Uterus (tissue), 4 donors: ENCODE results near the gene RASL10B. TPM values are rescaled to one million over a fixed set of nuclear protein-coding genes. Genes with fewer than 3 reads are reported as not detected.

Experiments used
- DNase-seq, 2 donors: peaks; one replicate each; pipeline ENCODE4 v3.0.0-alpha.2; 2019 to 2020
- H3K27ac ChIP-seq, 2 donors: fragments of 200-600 bp; sonication (generic); 1 replicate in 1 of 2; 2 replicates in 1 of 2; pipeline ENCODE4 v1.5.1; 2016 to 2018
- H3K27me3 ChIP-seq, 2 donors: fragments of 200-600 bp; sonication (generic); one replicate each; pipeline ENCODE4 v1.5.1; 2018 to 2019; ENCODE audit warnings: control low read depth in 1 of 2
- H3K36me3 ChIP-seq, 2 donors: fragments of 200-600 bp; sonication (generic); one replicate each; pipeline ENCODE4 v1.5.1; 2019; ENCODE audit warnings: control low read depth in 1 of 2
- H3K4me1 ChIP-seq, 2 donors: fragments of 200-600 bp; sonication (generic); one replicate each; pipeline ENCODE4 v1.5.1; 2018 to 2019; ENCODE audit warnings: control low read depth in 1 of 2
- H3K4me3 ChIP-seq, 2 donors: fragments of 200-600 bp; sonication (generic); 1 replicate in 1 of 2; 2 replicates in 1 of 2; pipeline ENCODE4 v1.5.1; 2018 to 2019; ENCODE audit warnings: mild to moderate bottlenecking in 1 of 2
- H3K9me3 ChIP-seq, 2 donors: fragments of 200-600 bp; sonication (generic); one replicate each; pipeline ENCODE4 v1.5.1; 2019; ENCODE audit warnings: control low read depth in 1 of 2
- POLR2A ChIP-seq, 2 donors: fragments of 450-650 bp; IDR thresholded peaks; one replicate each; pipeline ENCODE4 v1.6.1; 2016; ENCODE audit warnings: antibody characterized with exemption in 2 of 2, mild to moderate bottlenecking in 1 of 2, moderate library complexity in 1 of 2
- intact Hi-C: fragments of 100-400 bp; cut with DNase I; formaldehyde crosslinking; loops from one replicate; pipeline ENCODE4 v1.15.1; 2023; ENCODE audit warnings: low total_unique reads
- total RNA-seq, 4 donors: library from RNA; depleted of rRNA in 3 of 4; stranded (reverse); fragments of >200 nt in 3 of 4; gene quantifications; one replicate each; pipeline versions ENCODE4 v1.1.0 to v1.2.4, GENCODE V29; 2014 to 2023
- TF ChIP-seq, protein P1 (sequence below), 4 experiments: fragments of 200-600 bp in 2 of 4; fragments of 450-650 bp in 2 of 4; sonication (generic) in 2 of 4; IDR thresholded peaks; one replicate each; pipeline ENCODE4 v1.5.1; 2016 to 2019; ENCODE audit warnings: antibody characterized with exemption in 4 of 4, mild to moderate bottlenecking in 2 of 4, moderate library complexity in 1 of 4
- donor health status: DM: yes; HTN: yes; CAD: no.

The RASL10B gene
- total RNA-seq, 4 donors from 2014 or later, result 0.77 to 5.6 (median 3.3) TPM

DNA sequence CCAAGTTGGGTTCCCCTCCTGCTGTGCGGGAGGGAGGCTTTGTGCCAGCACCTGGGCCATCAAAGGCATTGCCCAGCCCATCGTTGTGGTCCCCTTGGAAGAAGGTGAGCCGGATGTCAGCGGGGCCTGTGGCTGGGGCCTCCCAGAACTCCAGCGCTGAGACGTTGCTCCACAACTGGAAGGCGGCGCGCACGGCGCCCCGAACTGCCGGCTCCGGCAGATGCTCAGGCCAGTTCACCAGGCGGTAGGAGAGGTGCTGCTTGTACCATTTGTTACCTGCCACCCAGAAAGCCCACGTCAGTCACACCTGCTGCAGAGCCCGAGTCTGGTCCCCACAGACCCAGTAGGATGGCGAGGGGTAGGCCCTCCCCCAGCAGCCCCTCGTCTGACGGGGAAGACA lies 41.7 kb downstream of the RASL10B start:
- no peaks in the 10 kb centered on the region for H3K27me3 ChIP-seq
- H3K4me1 ChIP-seq, result peaks cover 0 to 4% of the 10 kb centered on the region in 2 donors
- H3K36me3 ChIP-seq, result no peaks in the 10 kb centered on the region
- no peak overlapping the region for H3K4me3 ChIP-seq
- no peak for DNase-seq
- TF ChIP-seq POLR2A (IDR thresholded peaks at IDR 0.05), result no peak
- TF ChIP-seq, protein P1, sequence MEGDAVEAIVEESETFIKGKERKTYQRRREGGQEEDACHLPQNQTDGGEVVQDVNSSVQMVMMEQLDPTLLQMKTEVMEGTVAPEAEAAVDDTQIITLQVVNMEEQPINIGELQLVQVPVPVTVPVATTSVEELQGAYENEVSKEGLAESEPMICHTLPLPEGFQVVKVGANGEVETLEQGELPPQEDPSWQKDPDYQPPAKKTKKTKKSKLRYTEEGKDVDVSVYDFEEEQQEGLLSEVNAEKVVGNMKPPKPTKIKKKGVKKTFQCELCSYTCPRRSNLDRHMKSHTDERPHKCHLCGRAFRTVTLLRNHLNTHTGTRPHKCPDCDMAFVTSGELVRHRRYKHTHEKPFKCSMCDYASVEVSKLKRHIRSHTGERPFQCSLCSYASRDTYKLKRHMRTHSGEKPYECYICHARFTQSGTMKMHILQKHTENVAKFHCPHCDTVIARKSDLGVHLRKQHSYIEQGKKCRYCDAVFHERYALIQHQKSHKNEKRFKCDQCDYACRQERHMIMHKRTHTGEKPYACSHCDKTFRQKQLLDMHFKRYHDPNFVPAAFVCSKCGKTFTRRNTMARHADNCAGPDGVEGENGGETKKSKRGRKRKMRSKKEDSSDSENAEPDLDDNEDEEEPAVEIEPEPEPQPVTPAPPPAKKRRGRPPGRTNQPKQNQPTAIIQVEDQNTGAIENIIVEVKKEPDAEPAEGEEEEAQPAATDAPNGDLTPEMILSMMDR (IDR thresholded peaks at IDR 0.05), result no peak
- intact Hi-C loops, result no loop called here
- H3K27ac ChIP-seq, result peak overlapping the region; percentile 67 to 75
- no peaks in the 10 kb centered on the region for H3K9me3 ChIP-seq

DNA sequence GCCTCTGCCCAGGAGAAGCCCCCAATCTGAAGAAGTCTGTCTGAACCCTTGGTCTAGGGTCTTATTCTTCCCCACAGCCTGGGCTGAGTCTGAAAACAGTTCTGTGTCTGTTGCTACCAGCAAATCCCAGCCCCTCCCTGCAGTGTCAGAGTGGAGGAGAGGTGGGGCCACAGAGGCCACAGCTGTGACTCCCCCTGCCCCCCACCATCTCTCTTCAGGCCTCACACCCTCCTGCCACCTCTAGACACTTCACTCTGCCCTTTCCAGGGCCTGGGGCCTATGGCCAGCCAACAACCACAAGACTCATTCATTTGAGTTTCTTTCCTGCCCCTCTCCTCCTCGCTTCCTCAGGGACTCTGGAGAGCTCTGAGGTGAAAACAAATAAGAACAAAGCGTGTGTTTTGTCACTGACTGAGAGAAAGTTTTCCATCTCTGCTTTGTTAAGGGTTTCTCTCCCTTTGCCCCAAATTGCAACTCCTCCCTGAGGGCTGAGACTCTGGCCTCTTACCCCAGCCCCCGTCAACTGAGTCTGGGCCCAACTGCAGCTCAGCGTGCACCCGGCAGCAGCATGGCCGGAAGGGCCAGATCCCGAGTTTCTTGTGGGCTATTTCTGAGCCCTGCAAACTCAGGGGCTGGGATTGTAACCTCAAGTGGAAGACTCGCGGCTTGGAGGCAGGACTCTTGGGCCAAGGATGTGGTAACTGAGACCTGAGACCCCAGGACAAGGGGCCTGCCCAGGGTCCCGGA lies 42.4 kb downstream of the RASL10B start:
- peak overlapping the region; percentile 67 to 75 for H3K27ac ChIP-seq
- H3K9me3 ChIP-seq, result no peaks in the 10 kb centered on the region
- H3K27me3 ChIP-seq, result no peaks in the 10 kb centered on the region
- H3K4me3 ChIP-seq, result no peak overlapping the region
- TF ChIP-seq POLR2A (IDR thresholded peaks at IDR 0.05), result no peak
- TF ChIP-seq, protein P1 (IDR thresholded peaks at IDR 0.05), result no peak
- no peak for DNase-seq
- H3K4me1 ChIP-seq, result peaks cover 0 to 4% of the 10 kb centered on the region in 2 donors
- no peaks in the 10 kb centered on the region for H3K36me3 ChIP-seq
- intact Hi-C loops, result no loop called here

DNA sequence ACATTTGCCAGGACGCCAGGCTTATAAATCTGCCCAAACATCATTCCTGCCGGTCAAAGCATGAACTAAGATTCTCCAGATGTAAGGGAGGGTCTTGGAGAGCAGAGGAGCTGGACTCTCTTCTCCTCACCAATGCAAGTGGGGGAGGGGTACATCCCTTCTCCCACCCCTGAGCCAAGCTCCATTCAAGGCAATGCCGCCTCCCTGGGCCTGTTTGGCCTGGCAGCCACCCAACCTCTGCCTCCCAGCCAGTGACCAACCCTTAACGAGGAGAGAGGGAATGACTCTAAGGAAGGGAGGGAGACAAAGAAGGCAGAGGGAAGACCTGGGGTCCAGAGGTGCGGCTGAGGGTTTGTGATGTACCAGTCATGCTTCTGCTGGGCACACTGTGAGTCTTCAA lies 43.1 kb downstream of the RASL10B start:
- no peaks in the 10 kb centered on the region for H3K27me3 ChIP-seq
- peaks cover 0 to 4% of the 10 kb centered on the region in 2 donors for H3K4me1 ChIP-seq
- intact Hi-C loops, result no loop called here
- no peak for TF ChIP-seq POLR2A (IDR thresholded peaks at IDR 0.05)
- TF ChIP-seq, protein P1 (IDR thresholded peaks at IDR 0.05), result no peak
- no peak overlapping the region for H3K4me3 ChIP-seq
- DNase-seq, result peak; percentile 63 to 73
- H3K9me3 ChIP-seq, result no peaks in the 10 kb centered on the region
- peak overlapping the region; percentile 67 to 75 for H3K27ac ChIP-seq
- H3K36me3 ChIP-seq, result no peaks in the 10 kb centered on the region

GRCh38 chr17:35775039-35775438 lies 43.6 kb downstream of the RASL10B start:
- intact Hi-C loops, result no loop called here
- Histone ChIP-seq H3K27ac (peak overlapping the region; percentile 67 to 75), H3K36me3 (no peaks in the 10 kb centered on the region), H3K9me3 (no peaks in the 10 kb centered on the region), H3K4me1 (peaks cover 0 to 4% of the 10 kb centered on the region in 2 donors), H3K4me3 (no peak overlapping the region), H3K27me3 (no peaks in the 10 kb centered on the region)
- DNase-seq, result no peak
- TF ChIP-seq, protein P1 (IDR thresholded peaks at IDR 0.05), result no peak

DNA sequence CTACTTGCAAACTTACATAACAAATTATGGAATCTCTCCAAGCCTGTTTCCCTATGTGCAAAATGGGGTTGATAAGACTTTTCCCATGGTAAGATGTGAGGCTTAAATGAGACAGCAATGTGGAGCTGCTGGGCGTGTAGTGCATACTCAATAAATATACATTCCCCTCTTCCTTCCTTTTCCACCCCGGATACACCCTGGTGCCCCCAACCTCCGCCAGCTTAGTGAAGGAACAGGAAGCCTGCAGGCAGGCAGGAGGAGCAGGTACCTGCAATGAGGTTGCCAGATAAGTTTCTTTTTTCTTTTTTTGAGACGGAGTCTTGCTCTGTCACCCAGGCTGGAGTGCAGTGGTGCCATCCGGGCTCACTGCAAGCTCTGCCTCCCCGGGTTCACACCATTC lies 44.1 kb downstream of the RASL10B start:
- Histone ChIP-seq H3K36me3 (no peaks in the 10 kb centered on the region), H3K9me3 (no peaks in the 10 kb centered on the region), H3K4me1 (peaks cover 0 to 4% of the 10 kb centered on the region in 2 donors), H3K27ac (peak overlapping the region; percentile 8 to 67), H3K4me3 (no peak overlapping the region), H3K27me3 (no peaks in the 10 kb centered on the region)
- DNase-seq, result no peak
- TF ChIP-seq POLR2A (IDR thresholded peaks at IDR 0.05), result no peak
- TF ChIP-seq, protein P1 (IDR thresholded peaks at IDR 0.05), result no peak
- intact Hi-C loops, result no loop called here
